Esophagus squamous epithelium (tissue), 4 donors: ENCODE data around the gene ANKRD9.

Experiments used
- POLR2A ChIP-seq, 4 donors: fragments of 450-650 bp; IDR thresholded peaks; one replicate each; pipeline ENCODE4 v1.6.1; 2017; ENCODE audit warnings: antibody characterized with exemption in 4 of 4, mild to moderate bottlenecking in 4 of 4, moderate library complexity in 3 of 4
- TF ChIP-seq, protein P1 (sequence below), 6 experiments: fragments of 450-650 bp in 4 of 6; fragments of 200-600 bp in 2 of 6; sonication (generic) in 2 of 6; IDR thresholded peaks; one replicate each; pipeline ENCODE4 v1.5.1; 2016 to 2019; ENCODE audit warnings: antibody characterized with exemption in 6 of 6, mild to moderate bottlenecking in 4 of 6, moderate library complexity in 4 of 6

DNA sequence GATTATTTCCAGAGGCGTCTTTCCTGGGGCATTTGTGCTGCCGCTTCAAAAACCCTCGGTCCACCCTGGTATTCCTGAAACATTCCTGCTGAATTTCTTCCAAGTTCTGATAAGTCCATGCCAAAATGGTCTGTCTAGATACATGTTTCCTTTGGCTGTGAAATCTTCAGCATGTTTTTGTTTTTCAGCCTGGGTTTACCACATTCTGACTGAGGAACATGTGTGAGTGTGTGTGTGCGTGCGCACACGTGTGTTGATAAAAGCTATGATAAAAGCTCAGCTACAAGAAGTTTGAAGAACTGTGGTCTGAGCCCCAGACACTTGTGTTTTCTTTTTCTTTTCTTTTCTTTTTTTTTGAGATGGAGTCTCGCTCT, 22.4 kb downstream of the ANKRD9 start:
- TF ChIP-seq, protein P1, sequence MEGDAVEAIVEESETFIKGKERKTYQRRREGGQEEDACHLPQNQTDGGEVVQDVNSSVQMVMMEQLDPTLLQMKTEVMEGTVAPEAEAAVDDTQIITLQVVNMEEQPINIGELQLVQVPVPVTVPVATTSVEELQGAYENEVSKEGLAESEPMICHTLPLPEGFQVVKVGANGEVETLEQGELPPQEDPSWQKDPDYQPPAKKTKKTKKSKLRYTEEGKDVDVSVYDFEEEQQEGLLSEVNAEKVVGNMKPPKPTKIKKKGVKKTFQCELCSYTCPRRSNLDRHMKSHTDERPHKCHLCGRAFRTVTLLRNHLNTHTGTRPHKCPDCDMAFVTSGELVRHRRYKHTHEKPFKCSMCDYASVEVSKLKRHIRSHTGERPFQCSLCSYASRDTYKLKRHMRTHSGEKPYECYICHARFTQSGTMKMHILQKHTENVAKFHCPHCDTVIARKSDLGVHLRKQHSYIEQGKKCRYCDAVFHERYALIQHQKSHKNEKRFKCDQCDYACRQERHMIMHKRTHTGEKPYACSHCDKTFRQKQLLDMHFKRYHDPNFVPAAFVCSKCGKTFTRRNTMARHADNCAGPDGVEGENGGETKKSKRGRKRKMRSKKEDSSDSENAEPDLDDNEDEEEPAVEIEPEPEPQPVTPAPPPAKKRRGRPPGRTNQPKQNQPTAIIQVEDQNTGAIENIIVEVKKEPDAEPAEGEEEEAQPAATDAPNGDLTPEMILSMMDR (IDR thresholded peaks at IDR 0.05): no peak
- TF ChIP-seq POLR2A (IDR thresholded peaks at IDR 0.05): no peak
